T-helper 2 cell treated with Interferon-gamma antibody and Interleukin-4, amounts not matched to agents 100 ng/mL and 5 ng/mL, for 36 hours (primary cell): ENCODE measurements around the gene RHEB. TPM values are rescaled to one million over a fixed set of nuclear protein-coding genes. Genes with fewer than 3 reads are reported as not detected.

ENCODE experiments used
- intact Hi-C: fragments of 100-400 bp; cut with micrococcal nuclease; formaldehyde crosslinking; loops from one replicate; pipeline ENCODE4 v1.15.1; 2023
- total RNA-seq: library from RNA; stranded (reverse); gene quantifications from 2 replicates; pipeline ENCODE4 v1.2.3, GENCODE V29; 2022

The RHEB gene
- total RNA-seq, 1 donor from 2014 or later, result 71.1 TPM

- intact Hi-C loops, result loop anchor here (5.0 kb wide), 1 partner anchor 44 kb away; the partner anchor contains the start of gene RHEB
Measured at GRCh38 chr7:151472644-151473380, 46.9 kb downstream of the RHEB start.

DNA sequence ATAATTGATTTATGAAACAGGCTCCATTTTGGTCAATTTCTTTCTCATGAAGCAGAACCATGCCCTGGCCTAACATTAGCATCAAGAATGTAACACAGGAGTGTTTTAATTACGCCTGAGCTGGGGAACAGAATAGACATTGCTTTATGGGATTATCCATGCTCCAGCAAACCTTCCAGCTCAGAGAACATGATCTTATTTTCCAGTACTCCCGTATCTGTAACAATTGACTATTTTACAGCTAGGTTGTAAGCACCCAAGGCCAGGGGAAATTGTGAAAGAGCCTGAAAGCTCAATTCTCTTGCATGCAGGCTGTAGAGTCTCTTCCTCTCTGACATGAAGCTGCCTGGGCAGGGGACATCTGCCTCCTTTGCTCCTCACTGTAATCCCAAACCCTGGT is 49.0 kb downstream of the RHEB start:
- intact Hi-C loops, result loop anchor here (5.0 kb wide), 1 partner anchor 47 kb away; the partner anchor contains the start of gene RHEB

GRCh38 chr7:151469281-151469680 is 50.4 kb downstream of the RHEB start:
- intact Hi-C loops, result no loop called here

GRCh38 chr7:151468217-151469018 is 51.3 kb downstream of the RHEB start:
- intact Hi-C loops, result no loop called here

- intact Hi-C loops, result no loop called here
Measured at GRCh38 chr7:151465169-151465568, 54.5 kb downstream of the RHEB start.

DNA sequence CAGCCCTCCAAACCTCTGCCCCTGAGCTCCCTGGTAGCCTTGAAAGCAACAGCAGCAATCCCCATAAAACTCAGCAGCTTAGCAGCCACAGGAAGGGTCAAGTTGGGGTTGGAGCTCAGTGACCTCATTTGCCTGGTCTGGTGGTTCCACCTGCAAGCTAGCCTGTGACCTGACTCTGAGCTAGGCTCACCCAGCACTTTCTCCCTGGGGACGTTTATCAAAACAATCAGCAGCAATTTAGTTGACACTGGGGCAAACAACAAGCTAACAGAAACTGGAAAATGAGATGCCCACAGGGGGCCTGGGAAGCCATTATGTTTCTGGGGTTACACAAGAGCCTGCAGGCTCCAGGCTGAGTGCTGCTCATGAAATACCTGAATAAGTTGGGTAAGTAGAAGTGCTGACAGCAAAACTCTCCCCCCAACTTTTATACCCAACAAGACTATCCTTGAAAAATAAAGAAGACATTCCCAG is 57.4 kb downstream of the RHEB start:
- intact Hi-C loops, result no loop called here

GRCh38 chr7:151461942-151462230 is 57.8 kb downstream of the RHEB start:
- intact Hi-C loops, result no loop called here

DNA sequence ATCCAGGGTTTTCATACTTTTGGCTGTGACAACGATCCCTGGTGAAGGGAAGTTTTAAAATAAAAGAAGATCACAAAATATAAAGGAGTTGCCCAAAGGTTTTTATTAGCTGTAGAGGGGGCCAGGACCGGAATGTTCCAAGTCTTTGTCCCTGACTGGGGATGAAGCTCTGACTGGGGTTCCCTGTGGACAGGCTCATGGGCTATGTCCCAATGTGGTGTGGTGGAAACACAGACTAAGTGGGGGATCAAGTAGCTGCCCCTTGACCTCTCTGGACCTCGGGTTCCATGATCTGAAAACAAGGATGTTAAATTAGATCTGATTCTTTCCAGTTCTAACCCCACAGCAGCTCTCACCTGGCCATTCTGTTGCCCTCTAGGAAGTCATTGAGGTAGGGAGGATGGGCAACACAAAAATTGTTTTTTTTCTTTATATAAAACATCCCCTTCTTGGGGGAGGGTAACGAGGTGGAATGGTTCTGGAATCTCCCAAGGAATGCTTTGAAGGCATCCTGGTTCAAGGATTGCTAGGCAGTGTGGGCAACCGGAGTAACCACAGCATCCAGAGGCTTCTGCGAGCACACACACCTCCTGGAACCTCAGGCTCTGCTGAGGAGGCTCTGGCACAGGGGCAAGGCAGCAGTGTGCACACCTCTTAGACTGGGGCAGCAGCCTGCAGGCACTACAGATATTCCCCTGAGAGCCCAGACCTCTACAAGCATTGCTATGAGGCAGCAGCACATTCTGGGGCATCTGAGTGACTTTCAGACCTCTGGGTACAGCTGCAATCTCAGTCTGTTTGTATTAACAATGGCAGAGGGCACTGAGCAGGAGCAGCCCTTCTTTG is 58.4 kb downstream of the RHEB start:
- intact Hi-C loops, result no loop called here

- intact Hi-C loops, result no loop called here
Measured at GRCh38 chr7:151460474-151460855, 59.2 kb downstream of the RHEB start.

DNA sequence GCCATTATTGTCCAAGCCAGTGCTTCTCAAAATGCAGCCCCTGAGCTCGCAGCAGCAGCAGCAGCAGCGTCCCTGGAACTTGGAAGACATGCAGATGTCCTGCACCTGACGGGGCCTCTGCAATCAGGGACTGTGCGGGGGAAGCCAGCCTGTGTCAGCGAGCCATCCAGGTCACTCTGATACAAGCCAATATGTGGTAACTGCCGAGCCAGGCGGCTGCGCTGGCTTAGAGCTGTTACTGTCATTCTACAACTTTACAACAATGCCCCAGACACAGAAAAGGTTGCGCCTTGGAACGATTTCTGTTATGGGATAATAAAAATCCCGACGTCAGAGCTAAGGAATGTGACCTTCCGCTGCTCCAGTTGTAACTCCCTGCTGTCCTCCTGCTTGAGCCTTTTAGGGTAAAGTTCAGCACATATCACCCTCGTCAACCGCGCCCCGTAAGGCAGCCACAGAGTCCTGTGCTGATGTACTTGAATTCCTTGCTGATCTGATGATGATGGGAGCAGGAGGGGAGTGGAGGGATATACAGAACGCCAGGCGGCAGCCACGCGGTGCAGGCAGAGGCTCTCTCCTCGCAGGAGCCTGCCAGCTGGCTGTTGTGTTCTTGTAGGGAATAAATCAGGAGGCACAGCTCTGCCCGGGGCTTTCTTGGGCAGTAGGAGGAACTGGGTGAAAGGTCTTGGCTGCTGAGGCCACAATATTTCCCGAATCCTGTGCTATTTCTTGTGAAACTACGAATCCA is 59.8 kb downstream of the RHEB start:
- intact Hi-C loops, result no loop called here

- intact Hi-C loops, result no loop called here
Measured at GRCh38 chr7:151457534-151457933, 62.2 kb downstream of the RHEB start.

DNA sequence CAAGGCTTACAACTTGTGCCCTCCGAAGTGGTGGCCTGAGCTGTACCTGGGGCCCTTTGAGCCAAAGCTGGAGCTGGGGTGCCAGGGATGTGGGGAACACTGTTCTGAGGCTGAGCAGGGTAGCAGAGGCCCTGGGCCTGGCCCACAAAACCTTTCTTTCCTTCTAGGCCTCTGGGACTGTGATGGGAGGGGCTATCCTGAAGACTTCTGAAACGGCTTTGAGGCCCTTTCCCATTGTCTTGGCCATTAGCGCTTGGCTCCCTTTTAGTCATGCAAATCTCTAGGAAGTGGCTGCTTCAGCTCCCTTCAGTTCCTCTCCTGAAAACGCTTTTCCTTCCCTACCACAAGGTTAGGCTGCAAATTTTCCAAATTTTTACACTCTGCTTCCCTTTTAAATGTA is 62.9 kb downstream of the RHEB start:
- intact Hi-C loops, result no loop called here

DNA sequence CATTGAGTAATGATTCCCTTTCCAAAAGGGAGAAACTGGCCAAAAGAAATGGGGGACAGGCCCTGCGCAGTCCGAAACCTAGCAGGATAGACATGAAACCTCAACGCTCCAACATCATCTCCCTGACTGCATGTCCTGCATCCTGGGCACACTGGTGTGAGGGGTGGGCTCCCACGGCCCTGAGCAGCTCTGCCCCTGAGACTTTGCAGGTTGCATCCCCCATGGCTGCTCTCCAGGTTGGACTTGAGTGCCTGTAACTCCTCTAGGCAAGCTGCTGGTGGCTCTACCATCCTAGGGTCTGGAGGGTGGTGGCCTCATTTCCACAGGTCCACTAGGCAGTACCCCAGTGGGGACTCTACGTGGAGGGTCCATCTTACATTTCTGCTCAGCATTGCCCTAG is 63.4 kb downstream of the RHEB start:
- intact Hi-C loops, result no loop called here

- intact Hi-C loops, result no loop called here
Measured at GRCh38 chr7:151455690-151456089, 64.0 kb downstream of the RHEB start.

DNA sequence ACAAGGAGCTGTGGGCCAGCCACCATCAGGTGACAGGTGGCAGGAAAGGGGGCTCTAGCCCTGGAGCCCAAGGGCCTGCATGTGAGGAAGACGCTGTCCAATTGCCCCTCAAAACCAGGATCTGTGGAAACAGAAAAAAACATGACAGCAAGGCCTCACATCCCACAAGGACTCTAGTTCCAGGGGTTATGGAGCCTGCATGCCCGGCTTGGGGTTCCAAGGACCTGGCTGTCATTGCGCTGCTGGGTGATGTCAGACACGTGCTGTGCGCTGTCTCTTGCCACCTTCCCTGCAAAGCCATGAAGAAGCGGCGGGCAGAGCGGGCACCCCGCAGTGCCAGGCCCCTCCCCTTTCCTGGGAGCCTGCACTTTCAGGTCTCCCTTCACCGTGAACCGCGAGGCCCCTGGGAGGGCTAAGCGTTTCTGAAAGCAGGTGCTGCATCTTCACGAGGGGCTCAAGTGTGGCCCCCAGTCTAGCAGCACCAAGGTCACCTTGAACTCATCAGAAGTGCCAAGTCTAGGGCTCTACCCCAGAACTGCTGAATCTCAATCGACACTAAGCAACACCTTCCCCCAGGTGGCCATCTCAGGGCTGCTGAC is 64.7 kb downstream of the RHEB start:
- intact Hi-C loops, result no loop called here

DNA sequence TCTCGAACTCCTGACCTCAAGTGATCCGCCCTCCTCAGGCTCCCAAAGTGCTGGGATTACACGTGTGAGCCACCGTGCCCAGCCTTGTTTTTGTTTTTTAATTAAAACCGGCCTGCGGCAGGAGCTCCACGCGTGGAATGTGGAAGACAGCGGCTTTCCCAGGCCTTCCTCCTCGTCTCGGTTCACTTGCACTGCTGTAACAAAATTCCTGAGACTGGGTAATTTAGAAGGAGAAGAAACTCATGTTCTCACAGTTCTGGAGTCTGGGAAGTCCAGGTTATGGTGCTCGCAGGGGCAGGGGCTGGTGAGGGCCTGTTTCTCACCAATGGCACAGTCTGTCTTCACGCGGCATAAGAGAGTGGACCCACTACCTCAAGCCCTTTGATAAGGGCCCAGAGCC is 65.4 kb downstream of the RHEB start:
- intact Hi-C loops, result no loop called here

DNA sequence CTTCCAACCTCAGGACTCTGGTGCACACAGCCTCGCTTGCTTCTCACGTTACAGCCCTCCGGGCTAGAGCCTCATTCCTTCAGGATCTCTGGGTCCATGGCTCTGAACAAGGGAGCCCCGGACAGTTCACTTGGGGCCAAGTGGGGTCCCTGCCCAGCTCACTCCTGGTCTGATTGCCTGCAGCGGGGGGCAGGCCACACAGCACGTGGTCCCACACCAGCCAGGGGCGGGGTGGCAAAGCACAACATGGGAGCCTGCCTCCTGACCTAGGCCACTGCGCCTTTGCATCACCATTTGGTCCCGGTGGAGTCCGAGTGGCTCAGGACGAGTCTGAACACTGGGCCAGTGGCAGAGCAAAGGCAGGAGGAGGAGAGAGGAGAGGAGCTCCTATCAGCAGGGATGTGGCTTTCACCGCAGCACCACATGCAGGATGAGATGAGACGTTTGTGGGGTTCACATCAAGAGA is 66.3 kb downstream of the RHEB start:
- intact Hi-C loops, result no loop called here

DNA sequence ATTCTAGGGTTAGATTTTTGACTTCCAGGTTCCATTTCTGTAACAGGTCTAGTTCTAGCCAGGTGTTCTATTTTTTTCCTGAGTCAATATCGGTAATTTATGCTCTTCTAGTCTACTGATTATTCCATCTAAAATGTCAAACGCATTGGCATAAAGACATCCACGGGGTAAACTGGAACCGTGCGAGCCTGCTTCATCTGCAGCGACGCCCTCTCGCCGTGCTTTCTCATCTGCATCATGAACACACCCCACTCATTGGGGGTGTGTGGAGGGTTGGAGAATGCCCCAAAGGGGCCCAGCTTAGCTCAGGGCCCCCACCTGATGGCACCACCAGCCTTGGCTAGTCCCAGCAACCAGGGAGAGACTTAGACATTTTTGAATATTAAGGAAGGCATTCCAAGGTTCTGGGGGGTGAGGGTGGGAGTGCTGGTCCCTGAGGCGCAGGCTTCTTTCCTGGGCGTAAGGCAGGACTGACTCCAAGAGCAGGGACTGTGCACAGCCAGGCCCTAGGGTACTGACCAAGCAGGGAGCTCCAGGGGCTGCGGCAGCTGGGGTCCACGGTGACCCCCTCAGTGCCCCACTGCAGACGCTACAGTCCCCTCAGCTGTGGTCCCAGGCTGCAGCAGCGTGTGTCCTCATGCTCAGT is 66.9 kb downstream of the RHEB start:
- intact Hi-C loops, result no loop called here

GRCh38 chr7:151451626-151452571 is 67.8 kb downstream of the RHEB start:
- intact Hi-C loops, result no loop called here
